ENCODE data around the gene IRF7.
"Not testable (repeated sequence)": the region's sequence is repeated elsewhere in the genome, so short reads cannot be mapped to it uniquely, and the experiment has no call there.

The IRF7 gene

GRCh38 chr11:581342-581741 lies 34.4 kb downstream of the IRF7 start:
- DNase-seq (ENCODE audit: low read depth in 2 of 2), result no peak

- DNase-seq (ENCODE audit: low read depth in 2 of 2), result no peak
Observed at GRCh38 chr11:579830-580601, 35.7 kb downstream of the IRF7 start.

DNA sequence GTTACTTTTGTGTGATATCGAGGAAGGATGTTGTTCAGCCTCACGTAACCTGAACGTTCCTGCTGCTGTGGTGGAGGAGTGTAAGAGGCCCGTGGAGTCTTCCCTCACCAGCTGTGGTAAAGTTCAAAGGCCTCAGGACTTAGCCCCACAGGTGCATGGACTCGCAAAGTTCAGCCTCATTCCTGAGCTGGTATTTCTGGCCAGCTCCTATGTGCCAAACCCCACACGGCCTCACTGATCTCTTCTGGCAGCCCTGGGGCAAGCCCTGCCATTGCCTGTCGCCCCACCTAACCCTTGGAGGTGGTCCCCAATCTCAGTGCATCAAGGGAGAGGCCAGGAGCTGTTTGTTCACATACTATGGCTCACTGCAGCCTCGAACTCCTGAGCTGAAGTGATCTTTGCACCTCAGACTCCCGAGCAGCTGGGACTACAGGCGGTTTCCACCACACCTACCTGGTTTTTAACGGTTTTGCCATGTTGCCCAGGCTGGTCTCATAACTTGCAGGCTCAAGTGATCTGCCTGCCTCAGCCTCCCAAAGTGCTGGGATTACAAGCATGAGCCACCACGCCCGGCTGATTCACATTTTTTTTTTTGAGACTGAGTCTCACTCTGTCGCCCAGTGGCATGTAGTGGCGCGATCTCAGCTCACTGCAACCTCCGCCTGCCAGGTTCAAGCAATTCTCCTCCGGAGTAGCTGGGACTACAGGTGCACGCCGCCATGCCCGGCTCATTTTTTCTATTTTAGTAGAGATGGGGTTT lies 37.3 kb downstream of the IRF7 start:
- no peak for DNase-seq (ENCODE audit: low read depth in 2 of 2)

- DNase-seq (ENCODE audit: low read depth in 2 of 2), result no peak
Observed at GRCh38 chr11:577611-577894, 38.2 kb downstream of the IRF7 start.

GRCh38 chr11:576811-577610 lies 38.7 kb downstream of the IRF7 start:
- no peak for DNase-seq (ENCODE audit: low read depth in 2 of 2)

DNA sequence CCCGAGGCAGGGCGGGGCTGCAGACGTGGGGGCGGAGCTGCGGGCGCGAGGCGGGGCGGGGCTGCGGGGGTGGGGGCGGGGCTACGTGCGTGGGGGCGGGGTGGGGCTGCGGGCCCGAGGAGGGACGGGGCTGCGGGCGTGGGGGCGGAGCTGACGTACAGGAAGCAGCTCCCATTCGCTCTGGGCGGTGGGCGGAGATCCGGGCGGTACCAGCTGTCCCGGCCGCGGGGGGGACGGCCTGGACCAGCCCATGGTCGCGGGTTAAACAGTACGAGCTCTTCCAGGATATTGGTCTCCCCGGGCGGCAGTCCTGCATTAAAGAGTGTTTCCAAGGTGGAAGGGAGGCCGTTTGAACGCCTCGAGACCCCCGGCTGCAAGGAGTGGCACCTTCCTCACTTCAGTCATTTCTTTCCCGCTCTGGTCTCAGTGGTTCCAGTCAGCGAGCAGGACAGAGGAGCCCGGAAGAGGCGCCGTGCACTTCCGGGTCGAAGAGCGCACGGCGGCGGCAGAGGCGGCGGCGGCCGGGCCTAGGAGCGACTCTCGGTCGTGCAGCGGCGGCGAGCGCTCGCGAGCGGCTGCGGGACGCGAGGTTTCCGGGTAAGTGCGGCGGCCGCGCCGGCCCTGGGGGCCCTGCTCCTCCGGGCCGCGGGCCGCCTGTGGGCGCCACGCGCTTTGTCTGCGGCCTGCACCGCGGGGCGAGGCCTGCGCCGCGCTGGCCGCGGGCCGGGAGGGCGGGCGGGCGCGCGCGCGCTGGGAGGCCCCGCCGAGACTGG lies 39.6 kb downstream of the IRF7 start, which contains the start of gene PHRF1:
Gene PHRF1, plus strand, starts transcription at position 475 of the 773 bp plus-strand sequence. CDS start 5,043 bp downstream, outside the sequence.
- peak; percentile 87 to 96 for DNase-seq (ENCODE audit: low read depth in 2 of 2)

DNA sequence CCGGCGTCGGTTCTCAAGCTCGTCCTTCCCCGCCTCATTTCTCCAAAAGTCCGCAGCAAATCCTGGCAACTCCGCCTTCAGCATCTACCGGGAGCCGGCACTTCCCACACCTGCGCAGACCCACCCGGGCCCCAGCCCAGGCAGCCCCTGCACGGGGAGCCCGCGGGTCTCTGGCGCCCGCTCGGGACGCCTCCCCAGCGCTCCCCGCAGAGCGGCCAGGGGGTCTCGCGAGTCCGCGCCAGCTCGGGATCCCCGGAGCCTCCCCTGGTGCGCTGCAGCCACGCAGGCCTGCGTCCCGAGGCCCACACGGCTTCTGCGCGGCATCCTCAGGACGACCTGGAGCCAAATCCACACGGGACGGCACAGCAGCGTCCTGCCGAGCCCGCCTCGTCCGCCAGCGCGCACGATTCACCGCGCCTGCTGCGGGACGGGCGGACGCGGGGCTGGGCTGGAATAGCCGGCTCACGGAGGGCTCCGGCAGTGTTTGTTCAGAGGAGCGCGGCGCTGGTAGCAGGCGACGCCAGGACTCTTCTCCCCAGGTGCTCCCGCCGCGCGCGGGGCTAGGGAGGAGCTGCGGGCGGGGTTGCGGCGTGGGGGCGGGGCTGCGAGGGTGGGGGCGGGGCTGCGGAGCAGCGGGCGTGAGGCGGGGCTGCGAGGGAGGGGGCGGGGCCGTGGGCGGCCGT lies 40.3 kb downstream of the IRF7 start:
- no peak for DNase-seq (ENCODE audit: low read depth in 2 of 2)

DNA sequence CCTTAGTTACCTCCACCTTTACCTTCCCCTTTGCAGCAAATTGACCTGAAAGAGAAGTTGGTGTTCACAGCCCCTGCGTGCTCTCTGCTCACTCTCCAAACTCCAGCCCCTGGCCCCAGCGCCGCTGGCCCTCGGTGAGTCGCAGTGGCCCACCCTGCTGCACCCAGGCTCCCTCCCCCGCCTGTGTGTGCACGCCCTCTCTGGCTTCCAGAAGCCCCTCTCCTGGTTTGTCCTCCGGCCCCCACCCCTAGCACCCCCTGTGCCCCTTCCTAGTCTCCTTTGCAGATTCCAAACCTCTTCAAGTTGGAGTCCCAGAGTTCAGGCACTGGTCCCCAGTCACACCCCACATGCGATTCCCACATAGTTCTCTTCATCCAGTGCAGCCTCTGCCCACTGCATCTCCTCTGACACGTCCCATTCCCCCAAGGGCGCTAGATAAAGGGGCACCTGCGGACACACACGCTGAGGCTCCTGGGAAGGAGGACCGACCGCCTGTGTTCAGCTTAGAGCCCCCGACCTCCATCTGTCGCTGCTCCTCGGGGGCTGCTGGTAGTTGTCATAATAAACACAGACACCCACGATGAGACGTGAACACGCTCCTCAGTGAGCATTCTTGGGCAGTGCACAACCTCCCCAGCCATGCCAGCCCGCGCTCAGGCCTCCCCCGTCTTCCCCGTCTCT lies 41.0 kb downstream of the IRF7 start:
- DNase-seq (ENCODE audit: low read depth in 2 of 2), result no peak

GRCh38 chr11:574031-574570 lies 41.6 kb downstream of the IRF7 start:
- DNase-seq (ENCODE audit: low read depth in 2 of 2), result not testable (repeated sequence)

DNA sequence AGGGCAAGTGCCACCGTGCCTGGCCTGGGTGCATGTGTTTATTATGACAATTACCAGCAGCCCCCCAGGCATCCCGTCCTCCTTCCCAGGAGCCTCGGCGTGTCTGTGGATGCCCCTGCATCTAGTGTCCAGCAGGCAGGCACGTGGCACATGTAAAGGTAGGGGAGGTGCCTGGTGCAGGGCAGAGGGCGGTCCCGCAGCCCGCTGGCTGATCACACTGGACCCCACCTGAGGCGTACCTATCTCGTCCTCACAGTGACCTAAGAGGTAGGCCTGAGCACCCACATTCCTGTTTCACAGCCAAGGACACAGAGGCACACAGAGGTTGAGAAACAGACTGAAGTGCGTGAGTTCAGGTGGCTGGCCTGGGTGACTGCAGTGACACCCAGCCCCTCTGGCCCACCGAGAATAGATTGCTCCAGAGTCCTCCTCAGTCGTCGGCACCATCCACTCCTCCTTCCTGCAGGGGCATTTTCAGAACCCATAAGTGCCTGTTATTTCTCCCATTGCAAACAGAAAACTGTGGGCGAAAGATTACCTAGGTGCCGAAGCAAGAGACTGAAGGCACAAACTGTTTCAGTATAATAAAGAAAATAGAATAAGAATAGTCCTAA lies 42.5 kb downstream of the IRF7 start:
- no peak for DNase-seq (ENCODE audit: low read depth in 2 of 2)

DNA sequence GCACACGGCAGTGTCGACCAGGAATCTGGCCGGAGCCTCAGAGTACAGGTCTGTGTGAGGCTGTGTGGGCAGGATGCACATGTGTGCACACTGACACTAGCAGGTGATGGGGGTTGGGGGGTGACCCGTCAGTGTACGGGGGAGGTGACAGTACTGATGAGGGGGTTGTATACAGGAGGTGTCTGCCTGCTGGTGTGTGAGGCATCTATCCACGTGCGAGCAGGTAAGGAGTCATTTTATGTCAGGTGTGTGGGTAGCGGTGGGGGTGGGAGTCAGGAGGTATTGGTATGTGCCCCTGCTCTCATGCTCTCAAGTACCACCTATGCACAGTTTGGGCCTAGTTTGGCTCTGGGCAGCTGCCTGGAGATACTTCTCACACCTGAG lies 44.0 kb downstream of the IRF7 start:
- no peak for DNase-seq (ENCODE audit: low read depth in 2 of 2)

DNA sequence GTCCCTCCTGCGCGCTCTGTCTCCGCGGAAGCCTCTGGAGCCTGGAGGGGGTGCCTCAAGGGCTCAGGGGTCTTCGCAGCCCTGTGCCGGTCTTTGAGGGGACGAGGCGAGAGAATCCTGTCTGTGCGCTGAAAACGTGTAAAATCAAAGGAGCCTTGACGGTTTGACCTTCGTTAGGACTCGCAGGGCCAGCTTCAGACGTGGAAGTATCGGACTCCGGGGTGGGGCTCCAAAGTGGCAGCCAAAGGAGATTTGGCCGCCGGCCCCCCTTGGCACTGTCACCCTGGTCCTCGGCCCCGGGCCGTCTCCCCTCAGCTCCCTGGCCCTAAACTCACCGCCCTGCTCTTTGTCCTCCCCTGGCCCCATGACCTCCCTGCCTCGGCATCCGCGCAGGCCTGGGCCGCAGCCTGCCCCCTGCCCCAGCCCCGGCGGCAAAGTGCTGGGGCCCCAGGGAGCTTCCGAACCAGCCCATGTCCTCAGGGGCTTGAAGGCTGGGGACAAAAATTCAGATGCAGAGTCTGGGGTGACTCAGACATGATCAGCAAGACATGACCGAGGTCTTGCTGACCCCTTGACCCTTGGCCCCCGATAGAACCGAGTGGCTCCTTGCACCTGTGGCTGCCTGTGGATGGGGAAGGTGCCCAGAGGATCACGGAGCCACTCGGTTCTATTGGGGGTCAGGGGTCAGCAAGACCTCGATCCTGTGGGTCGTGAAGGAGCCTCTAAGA lies 46.4 kb downstream of the IRF7 start:
- DNase-seq (ENCODE audit: low read depth in 2 of 2), result no peak

DNA sequence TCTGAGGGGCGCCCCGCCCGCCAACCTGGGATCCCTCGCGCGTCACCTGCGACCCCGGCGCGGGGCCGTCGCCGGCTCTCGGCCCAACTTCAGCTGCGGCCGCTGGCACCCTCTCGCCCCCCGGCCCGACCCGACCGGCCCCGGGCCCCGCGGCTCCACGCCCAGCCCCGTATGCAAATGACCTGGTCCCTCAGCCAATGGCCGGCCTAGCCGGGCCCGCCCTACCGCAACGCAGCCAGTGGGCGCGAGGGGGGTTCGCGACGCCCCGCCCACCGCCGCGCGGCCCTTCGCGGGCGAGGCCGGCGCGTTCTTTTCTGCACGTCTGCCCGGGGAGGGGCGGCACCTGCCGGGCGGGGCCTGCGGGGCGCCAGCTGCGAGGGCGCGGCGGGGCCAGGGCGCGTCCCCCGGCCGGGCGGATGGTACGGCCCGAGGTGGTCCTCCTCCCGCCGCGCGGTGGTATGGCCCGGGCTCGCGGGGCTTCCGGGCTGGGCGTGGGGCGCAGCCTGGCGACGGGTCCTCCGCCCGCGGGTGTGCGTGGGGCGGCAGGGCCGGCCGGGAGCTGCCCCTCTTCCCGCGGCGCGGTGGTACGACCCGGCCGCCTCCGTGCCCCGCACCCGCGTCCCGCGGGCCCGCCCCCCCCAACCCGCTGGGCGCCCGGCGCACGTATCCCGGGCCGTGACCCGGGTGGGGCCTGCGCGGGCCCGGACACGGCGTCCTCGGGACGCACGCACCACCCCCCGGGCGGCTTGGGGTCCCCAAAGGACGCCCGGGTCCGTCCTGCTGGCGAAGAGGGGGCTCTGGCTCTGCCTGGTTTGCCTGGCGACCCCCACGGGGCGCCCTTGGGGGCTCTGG lies 47.2 kb downstream of the IRF7 start:
- DNase-seq (ENCODE audit: low read depth in 2 of 2), result peak; percentile 82 to 84

GRCh38 chr11:567629-568292 lies 48.0 kb downstream of the IRF7 start:
- DNase-seq (ENCODE audit: low read depth in 2 of 2), result no peak

- no peak for DNase-seq (ENCODE audit: low read depth in 2 of 2)
Observed at GRCh38 chr11:567011-567628, 48.6 kb downstream of the IRF7 start.

- no peak for DNase-seq (ENCODE audit: low read depth in 2 of 2)
Observed at GRCh38 chr11:565921-566509, 49.7 kb downstream of the IRF7 start.

Measured in stimulated activated CD8-positive, alpha-beta memory T cell treated with anti-CD3 and anti-CD28 coated beads, Interleukin-2, amount 100 ng/mL, for 1 hour (primary cell).